GM12891 (cell line): ENCODE measurements around the gene HERPUD2.

ENCODE experiments used
- PAX5 ChIP-seq: IDR thresholded peaks from 2 replicates; pipeline ENCODE4 v1.6.1; 2011; ENCODE audit warnings: low read length, moderate library complexity, mild to moderate bottlenecking; ENCODE audit not compliant: insufficient read depth, severe bottlenecking
- POLR2AphosphoS5 ChIP-seq: IDR thresholded peaks from 2 replicates; pipeline ENCODE4 v1.6.1; 2011; ENCODE audit warnings: low read depth, low read length, control low read depth
- POU2F2 ChIP-seq: IDR thresholded peaks from 2 replicates; pipeline ENCODE4 v1.6.1; 2011; ENCODE audit warnings: low read depth, mild to moderate bottlenecking, control low read depth, low read length, moderate library complexity
- TAF1 ChIP-seq: IDR thresholded peaks from 2 replicates; pipeline ENCODE4 v1.6.1; 2011; ENCODE audit warnings: low read depth, low read length, control low read depth

- TF ChIP-seq TAF1 (no peak), POU2F2 (no peak), POLR2AphosphoS5 (no peak), PAX5 (no peak)
Measured at GRCh38 chr7:35596061-35596460, 98.9 kb downstream of the HERPUD2 start.
